Choroid plexus epithelial cell (primary cell): ENCODE data around the gene CYP27C1.

ENCODE experiments used
- DNase-seq: peaks from one replicate; pipeline ENCODE4 v3.0.0-alpha.2; 2010; ENCODE audit warnings: low read depth
- H3K4me3 ChIP-seq: 2 replicates; pipeline ENCODE4 v1.5.1; 2011; ENCODE audit warnings: low read depth, mild to moderate bottlenecking, control low read depth, low read length, moderate library complexity
- TF ChIP-seq, protein P1 (sequence below): conservative IDR thresholded peaks from 2 replicates; pipeline ENCODE4 v1.5.1; 2011; ENCODE audit warnings: low read depth, mild to moderate bottlenecking, control low read depth, inconsistent platforms, low read length, moderate library complexity

Gene CYP27C1

DNA sequence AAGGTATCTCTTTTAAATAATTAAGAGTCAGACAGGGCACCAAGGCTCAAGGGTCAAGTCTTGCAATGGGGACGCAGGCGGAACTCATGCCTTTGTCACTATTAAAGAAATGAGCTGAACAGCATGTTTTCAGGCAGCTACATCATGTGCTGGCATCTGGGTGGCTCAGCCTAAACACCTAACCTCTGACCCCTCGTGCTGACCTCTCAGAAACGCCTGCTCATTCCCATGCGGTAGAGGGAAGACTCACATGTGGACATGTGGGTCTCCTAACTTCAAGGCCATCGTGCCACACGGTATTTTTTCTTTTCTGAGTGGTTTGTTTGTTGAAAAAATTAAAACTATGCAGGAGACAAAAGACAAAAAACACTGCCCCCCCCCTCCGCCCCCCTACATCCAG, 31.3 kb downstream of the CYP27C1 start:
- TF ChIP-seq, protein P1, sequence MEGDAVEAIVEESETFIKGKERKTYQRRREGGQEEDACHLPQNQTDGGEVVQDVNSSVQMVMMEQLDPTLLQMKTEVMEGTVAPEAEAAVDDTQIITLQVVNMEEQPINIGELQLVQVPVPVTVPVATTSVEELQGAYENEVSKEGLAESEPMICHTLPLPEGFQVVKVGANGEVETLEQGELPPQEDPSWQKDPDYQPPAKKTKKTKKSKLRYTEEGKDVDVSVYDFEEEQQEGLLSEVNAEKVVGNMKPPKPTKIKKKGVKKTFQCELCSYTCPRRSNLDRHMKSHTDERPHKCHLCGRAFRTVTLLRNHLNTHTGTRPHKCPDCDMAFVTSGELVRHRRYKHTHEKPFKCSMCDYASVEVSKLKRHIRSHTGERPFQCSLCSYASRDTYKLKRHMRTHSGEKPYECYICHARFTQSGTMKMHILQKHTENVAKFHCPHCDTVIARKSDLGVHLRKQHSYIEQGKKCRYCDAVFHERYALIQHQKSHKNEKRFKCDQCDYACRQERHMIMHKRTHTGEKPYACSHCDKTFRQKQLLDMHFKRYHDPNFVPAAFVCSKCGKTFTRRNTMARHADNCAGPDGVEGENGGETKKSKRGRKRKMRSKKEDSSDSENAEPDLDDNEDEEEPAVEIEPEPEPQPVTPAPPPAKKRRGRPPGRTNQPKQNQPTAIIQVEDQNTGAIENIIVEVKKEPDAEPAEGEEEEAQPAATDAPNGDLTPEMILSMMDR, result no peak
- DNase-seq, result no peak
- no peak overlapping the region for H3K4me3 ChIP-seq

DNA sequence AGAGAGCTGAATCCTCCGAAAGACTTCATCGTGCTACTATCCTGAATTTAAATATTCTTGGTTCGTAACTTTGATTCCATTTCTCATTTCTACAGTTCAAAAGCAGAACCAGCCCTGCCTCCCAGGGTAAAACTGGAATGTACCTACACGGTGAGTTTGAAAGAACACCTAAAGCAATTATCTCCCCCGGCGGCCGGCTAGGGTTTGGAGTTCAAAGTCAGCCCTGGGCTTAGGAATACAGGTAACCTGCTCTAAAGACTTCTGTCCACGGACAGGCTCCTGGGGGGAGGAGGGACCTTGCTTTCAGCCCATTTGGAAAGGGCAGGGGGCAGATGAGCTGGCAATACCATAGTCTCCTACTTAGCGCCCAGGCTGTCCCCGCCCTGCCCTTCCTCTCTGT, 32.3 kb downstream of the CYP27C1 start:
- no peak for DNase-seq
- TF ChIP-seq, protein P1, result no peak
- H3K4me3 ChIP-seq, result no peak overlapping the region

DNA sequence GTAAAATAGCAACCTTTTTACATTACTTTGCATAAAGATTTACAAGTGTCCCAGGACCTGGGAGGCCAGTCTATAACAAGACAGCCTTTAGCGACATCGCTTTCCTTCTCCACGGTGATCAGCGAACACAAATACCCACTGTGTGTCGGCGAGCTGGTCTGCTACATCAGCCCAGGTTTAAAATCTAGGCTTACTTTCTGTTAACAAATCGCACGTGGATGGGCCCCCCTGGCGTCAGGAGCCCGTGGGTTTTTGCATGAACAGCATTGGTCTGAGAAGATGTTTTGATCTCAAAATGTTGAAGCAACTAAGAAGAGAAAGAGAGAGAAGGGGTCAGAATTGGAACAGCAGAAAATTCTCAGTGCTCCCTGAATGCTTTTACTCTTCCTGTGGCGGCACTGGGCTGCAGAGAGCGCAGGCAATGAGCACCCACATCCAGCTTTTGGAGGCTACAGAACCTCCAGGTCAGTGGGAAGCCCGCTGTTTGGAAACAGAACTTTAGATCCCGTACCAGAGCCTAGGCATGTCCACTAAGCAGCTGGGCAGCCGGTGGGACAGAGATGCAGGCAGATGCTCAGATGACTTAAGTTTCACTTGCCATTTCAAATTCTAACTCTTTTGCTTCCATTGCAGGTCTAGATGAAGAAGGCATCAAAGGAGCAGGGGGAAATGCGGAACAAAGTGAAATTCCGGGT, 32.9 kb downstream of the CYP27C1 start:
- TF ChIP-seq, protein P1, result no peak
- no peak overlapping the region for H3K4me3 ChIP-seq

DNA sequence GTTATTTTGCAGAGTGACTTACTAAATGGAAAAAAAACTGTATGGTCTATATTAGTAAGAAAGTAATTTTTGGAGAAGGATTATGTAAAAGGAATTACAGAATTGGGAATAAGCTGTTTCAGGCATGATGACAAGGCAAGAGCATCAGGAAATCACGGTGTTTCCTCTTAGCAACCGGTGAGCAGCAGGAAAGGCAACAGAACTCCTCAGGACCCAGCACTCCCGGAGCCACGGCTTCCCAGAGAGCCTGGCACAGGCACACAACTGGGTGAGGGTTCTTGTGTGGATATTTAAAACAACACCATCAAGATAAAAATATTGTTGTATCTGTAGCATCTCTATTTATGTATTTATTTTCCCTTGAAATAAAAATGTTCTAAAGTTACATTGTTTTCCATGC, 34.4 kb downstream of the CYP27C1 start:
- TF ChIP-seq, protein P1, result no peak
- DNase-seq, result no peak
- no peak overlapping the region for H3K4me3 ChIP-seq

More for the DNA sequence above, 32.9 kb downstream of the CYP27C1 start:
- no peak for DNase-seq

DNA sequence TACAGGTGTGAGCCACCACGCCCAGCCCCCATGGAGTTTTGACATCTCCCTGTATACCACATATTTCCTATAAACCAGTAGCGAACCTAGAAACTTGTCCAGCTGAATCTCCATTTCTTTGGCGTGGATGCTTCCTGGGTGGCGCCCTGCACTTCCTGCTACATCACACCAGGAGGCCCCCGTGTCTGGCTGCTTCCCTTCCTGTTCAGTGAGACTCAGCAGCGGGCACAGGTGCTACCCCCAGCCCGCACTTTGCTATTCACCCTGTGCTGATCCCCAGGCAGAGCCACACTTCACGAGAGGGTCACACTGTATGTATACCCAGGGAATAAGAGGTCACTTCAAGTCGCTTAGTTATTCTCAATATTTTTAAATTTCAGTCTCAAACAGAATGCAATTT, 35.0 kb downstream of the CYP27C1 start:
- TF ChIP-seq, protein P1, result no peak
- no peak for DNase-seq
- H3K4me3 ChIP-seq, result no peak overlapping the region

DNA sequence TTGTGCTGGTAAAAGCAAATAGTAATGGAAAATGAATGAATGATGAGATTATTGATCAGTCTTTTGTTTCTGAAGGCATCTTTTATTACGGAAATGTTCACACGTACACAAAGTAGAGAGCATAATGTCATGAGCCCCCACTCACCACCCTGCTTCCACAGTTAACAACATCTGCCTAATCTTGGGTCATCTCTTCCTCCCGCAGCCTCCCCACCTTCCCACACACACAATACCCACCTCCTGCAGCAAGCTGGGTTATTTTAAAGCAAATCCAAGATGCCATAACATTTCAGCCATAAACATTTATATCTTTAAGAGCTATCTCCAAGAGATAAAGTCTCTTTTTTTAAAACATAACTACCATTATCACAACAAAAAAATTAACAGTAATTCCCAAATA, 36.3 kb downstream of the CYP27C1 start:
- no peak overlapping the region for H3K4me3 ChIP-seq
- no peak for DNase-seq
- TF ChIP-seq, protein P1, result no peak

DNA sequence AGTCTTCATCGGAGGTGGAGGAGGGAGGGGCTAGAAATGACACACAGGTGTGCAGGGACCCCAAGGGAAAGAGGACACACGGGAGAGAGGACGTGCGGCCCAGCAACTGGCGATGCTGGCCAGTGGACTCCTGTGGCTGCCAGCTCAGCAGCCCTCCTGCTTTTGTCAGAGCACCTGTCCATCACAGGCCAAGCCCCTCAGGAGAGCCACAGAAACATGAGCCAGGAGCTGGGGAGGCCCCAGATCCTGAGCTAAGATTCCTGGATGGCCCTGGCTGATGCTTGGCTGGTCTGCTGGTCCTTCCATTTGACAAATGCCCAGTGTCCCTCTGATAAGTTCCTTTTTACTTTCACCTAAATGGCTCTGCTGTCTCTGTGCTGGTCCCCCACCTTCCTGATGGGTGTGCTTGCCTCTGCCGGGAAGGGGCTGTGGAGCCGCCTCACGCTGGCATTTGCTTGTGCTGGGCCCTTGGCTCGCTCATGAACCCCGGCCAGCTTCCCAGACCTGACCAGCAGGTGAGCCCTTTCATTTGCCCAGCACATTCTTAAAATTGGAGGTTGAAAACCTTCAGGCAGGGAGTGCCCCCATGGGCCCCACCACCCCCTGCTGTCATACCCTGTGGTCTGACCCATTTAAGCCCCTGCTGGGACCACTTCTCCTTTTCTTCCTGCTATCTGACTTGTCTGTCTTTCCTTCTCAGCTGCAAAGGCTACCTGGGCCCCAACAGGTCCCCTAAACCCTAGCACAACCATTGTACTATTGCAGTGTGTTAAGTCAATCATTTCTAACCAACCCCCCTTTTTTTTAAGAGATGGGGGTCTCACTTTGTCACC, 37.3 kb downstream of the CYP27C1 start:
- TF ChIP-seq, protein P1, result no peak
- DNase-seq, result no peak
- no peak overlapping the region for H3K4me3 ChIP-seq
